ENCODE measurements around the gene CYTH1.

The CYTH1 gene

GRCh38 chr17:78737332-78737731, 44.7 kb downstream of the CYTH1 start (continued):
- TF ChIP-seq ZSCAN23 (tag by site-specific recombination; IDR thresholded peaks at IDR 0.05) (peak; percentile 87), HIC1 (tag by site-specific recombination; IDR thresholded peaks at IDR 0.05) (peak; percentile 67; the same call in 1 of the 2 replicates), ZNF792 (tag by site-specific recombination; IDR thresholded peaks at IDR 0.05) (no peak), ZNF747 (tag by site-specific recombination; IDR thresholded peaks at IDR 0.05) (no peak), ZNF549 (tag by site-specific recombination; IDR thresholded peaks at IDR 0.05) (no peak), KLF10 (tag by site-specific recombination; IDR thresholded peaks at IDR 0.05) (peak; percentile 56; the same call in 1 of the 2 replicates), ZNF19 (tag by site-specific recombination; IDR thresholded peaks at IDR 0.05; ENCODE audit: low read depth) (no peak), ZNF660 (tag by site-specific recombination; IDR thresholded peaks at IDR 0.05) (peak; percentile 45; the same call in 1 of the 2 replicates), PRDM1 (tag by site-specific recombination; IDR thresholded peaks at IDR 0.05) (no peak; the same call in 1 of the 2 replicates), FEZF1 (tag by site-specific recombination; IDR thresholded peaks at IDR 0.05) (0 out of 2 replicates have a peak, but pooled peaks have one; percentile 38), KLF7 (tag by site-specific recombination; IDR thresholded peaks at IDR 0.05; ENCODE audit: borderline replicate concordance) (no peak), IKZF3 (tag by site-specific recombination; IDR thresholded peaks at IDR 0.05) (peak; percentile 97), ZBTB8A (tag by site-specific recombination; IDR thresholded peaks at IDR 0.05) (no peak), HOXD13 (CRISPR knock-in tag; IDR thresholded peaks at IDR 0.05; ENCODE audit: borderline replicate concordance) (no peak), ZNF354C (tag by site-specific recombination; IDR thresholded peaks at IDR 0.05; ENCODE audit: borderline replicate concordance, low read depth) (no peak), ZNF626 (tag by site-specific recombination; IDR thresholded peaks at IDR 0.05) (no peak), ZNF558 (tag by site-specific recombination; IDR thresholded peaks at IDR 0.05) (peak; percentile 72), ZNF529 (tag by site-specific recombination; IDR thresholded peaks at IDR 0.05; ENCODE audit: insufficient replicate concordance) (no peak), ZNF701 (tag by site-specific recombination; IDR thresholded peaks at IDR 0.05) (no peak), ZNF677 (tag by site-specific recombination; IDR thresholded peaks at IDR 0.05) (no peak), EGR2 (tag by site-specific recombination; IDR thresholded peaks at IDR 0.05; ENCODE audit: low read depth) (no peak), SCRT2 (tag by site-specific recombination; IDR thresholded peaks at IDR 0.05) (no peak), ZNF2 (tag by site-specific recombination; IDR thresholded peaks at IDR 0.05) (no peak), SP2 (tag by site-specific recombination; IDR thresholded peaks at IDR 0.05) (no peak), ZBTB10 (tag by site-specific recombination; IDR thresholded peaks at IDR 0.05) (no peak), ZNF791 (tag by site-specific recombination; IDR thresholded peaks at IDR 0.05) (no peak), ZNF175 (tag by site-specific recombination; IDR thresholded peaks at IDR 0.05) (no peak), ZBTB17 (tag by site-specific recombination; IDR thresholded peaks at IDR 0.05) (peak; percentile 27; the same call in 1 of the 2 replicates), ZNF169 (tag by site-specific recombination; IDR thresholded peaks at IDR 0.05) (no peak), ZNF324 (tag by site-specific recombination; IDR thresholded peaks at IDR 0.05) (peak; percentile 82), ZBTB7A (tag by site-specific recombination; IDR thresholded peaks at IDR 0.05; ENCODE audit: low read depth) (no peak), ZNF37A (tag by site-specific recombination; IDR thresholded peaks at IDR 0.05) (no peak; the same call in 1 of the 2 replicates)
- TF ChIP-seq, protein P1, sequence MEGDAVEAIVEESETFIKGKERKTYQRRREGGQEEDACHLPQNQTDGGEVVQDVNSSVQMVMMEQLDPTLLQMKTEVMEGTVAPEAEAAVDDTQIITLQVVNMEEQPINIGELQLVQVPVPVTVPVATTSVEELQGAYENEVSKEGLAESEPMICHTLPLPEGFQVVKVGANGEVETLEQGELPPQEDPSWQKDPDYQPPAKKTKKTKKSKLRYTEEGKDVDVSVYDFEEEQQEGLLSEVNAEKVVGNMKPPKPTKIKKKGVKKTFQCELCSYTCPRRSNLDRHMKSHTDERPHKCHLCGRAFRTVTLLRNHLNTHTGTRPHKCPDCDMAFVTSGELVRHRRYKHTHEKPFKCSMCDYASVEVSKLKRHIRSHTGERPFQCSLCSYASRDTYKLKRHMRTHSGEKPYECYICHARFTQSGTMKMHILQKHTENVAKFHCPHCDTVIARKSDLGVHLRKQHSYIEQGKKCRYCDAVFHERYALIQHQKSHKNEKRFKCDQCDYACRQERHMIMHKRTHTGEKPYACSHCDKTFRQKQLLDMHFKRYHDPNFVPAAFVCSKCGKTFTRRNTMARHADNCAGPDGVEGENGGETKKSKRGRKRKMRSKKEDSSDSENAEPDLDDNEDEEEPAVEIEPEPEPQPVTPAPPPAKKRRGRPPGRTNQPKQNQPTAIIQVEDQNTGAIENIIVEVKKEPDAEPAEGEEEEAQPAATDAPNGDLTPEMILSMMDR (tag by site-specific recombination; IDR thresholded peaks at IDR 0.05), result no peak
- TF ChIP-seq, protein P2, sequence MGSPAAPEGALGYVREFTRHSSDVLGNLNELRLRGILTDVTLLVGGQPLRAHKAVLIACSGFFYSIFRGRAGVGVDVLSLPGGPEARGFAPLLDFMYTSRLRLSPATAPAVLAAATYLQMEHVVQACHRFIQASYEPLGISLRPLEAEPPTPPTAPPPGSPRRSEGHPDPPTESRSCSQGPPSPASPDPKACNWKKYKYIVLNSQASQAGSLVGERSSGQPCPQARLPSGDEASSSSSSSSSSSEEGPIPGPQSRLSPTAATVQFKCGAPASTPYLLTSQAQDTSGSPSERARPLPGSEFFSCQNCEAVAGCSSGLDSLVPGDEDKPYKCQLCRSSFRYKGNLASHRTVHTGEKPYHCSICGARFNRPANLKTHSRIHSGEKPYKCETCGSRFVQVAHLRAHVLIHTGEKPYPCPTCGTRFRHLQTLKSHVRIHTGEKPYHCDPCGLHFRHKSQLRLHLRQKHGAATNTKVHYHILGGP (tag by site-specific recombination; IDR thresholded peaks at IDR 0.05), result no peak
- TF ChIP-seq, protein P3, sequence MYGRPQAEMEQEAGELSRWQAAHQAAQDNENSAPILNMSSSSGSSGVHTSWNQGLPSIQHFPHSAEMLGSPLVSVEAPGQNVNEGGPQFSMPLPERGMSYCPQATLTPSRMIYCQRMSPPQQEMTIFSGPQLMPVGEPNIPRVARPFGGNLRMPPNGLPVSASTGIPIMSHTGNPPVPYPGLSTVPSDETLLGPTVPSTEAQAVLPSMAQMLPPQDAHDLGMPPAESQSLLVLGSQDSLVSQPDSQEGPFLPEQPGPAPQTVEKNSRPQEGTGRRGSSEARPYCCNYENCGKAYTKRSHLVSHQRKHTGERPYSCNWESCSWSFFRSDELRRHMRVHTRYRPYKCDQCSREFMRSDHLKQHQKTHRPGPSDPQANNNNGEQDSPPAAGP (tag by site-specific recombination; IDR thresholded peaks at IDR 0.05), result peak; percentile 93

Measured in HEK293 (cell line).